ENCODE data around the gene KLK6. TPM values are rescaled to one million over a fixed set of nuclear protein-coding genes. Genes with fewer than 3 reads are reported as not detected.

The KLK6 gene
- total RNA-seq, 1 experiment from 2014 or later: not detected

DNA sequence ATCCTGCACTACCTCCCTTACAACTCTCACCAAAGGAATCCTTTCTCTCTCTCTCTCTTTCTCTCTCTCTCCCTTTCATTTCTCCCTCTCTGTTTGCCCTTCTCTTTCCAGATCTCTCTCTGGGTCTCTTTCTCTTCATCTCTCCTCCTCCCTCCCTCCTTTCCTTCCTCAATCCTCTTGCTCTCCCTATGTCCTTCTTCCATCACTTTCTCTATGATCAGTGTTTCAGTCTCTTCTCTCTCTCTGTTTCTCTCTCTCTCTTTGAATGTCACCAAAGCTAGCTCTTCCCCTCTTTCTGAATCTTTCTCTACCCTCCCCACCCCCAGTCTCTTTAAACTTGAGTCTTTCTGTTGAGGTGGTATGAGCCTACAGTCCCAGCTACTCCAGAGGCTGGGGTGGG lies 38.4 kb downstream of the KLK6 start:
- ChIA-PET POLR2A (ENCODE audit: low non-redundant PET) (no interaction called here), CTCF (interaction anchor here (0.7 to 0.9 kb wide), 2 partner anchors 59 to 162 kb away, joined by 3 to 6 read pairs; no protein-coding TSS in a partner anchor)
- Histone ChIP-seq H3K36me3 (ENCODE audit: insufficient read depth, low read length, poor library complexity, severe bottlenecking) (no peaks in the 10 kb centered on the region), H3K27ac (ENCODE audit: low read depth, low read length, poor library complexity, severe bottlenecking) (no peak overlapping the region), H3K4me3 (ENCODE audit: low read depth, low read length, poor library complexity, severe bottlenecking) (no peak overlapping the region), H3K9me3 (ENCODE audit: low read depth, low read length, poor library complexity, severe bottlenecking) (no peaks in the 10 kb centered on the region), H3K27me3 (replicated peaks; ENCODE audit: insufficient read depth, low read depth, low read length, poor library complexity) (peaks cover 3% of the 10 kb centered on the region), H3K4me1 (ENCODE audit: insufficient read depth, low read length, poor library complexity, severe bottlenecking) (no peaks in the 10 kb centered on the region)
- TF ChIP-seq EZH2 (IDR thresholded peaks at IDR 0.05; ENCODE audit: borderline replicate concordance, low read depth, low read length, poor library complexity, severe bottlenecking) (no peak), CTCF (conservative IDR thresholded peaks at IDR 0.05; ENCODE audit: low read depth, low read length) (no peak)
- BruUV-seq (replicated peaks): no TSS peak
- intact Hi-C loops (cut with micrococcal nuclease; ENCODE audit: unreplicated experiment): loop anchor here (2.0 kb wide), 1 partner anchor 86 kb away; no protein-coding TSS in a partner anchor
- DNase-seq (ENCODE audit: low spot score): no peak

- intact Hi-C loops (cut with micrococcal nuclease; ENCODE audit: unreplicated experiment): loop anchor here (10.0 kb wide), 2 partner anchors 166 to 574 kb away; no protein-coding TSS in a partner anchor
- TF ChIP-seq EZH2 (IDR thresholded peaks at IDR 0.05; ENCODE audit: borderline replicate concordance, low read depth, low read length, poor library complexity, severe bottlenecking) (no peak), CTCF (conservative IDR thresholded peaks at IDR 0.05; ENCODE audit: low read depth, low read length) (no peak)
- H3K4me1 ChIP-seq (ENCODE audit: insufficient read depth, low read length, poor library complexity, severe bottlenecking): no peaks in the 10 kb centered on the region
- peaks cover 3% of the 10 kb centered on the region for H3K27me3 ChIP-seq (replicated peaks; ENCODE audit: insufficient read depth, low read depth, low read length, poor library complexity)
- H3K4me3 ChIP-seq (ENCODE audit: low read depth, low read length, poor library complexity, severe bottlenecking): no peak overlapping the region
- no peaks in the 10 kb centered on the region for H3K36me3 ChIP-seq (ENCODE audit: insufficient read depth, low read length, poor library complexity, severe bottlenecking)
- ChIA-PET CTCF (interaction anchor here (0.6 to 2.0 kb wide), 2 partner anchors 88 to 101 kb away, joined by 4 to 7 read pairs; no protein-coding TSS in a partner anchor), POLR2A (ENCODE audit: low non-redundant PET) (no interaction called here)
- H3K9me3 ChIP-seq (ENCODE audit: low read depth, low read length, poor library complexity, severe bottlenecking): no peaks in the 10 kb centered on the region
- DNase-seq (ENCODE audit: low spot score): no peak
- BruUV-seq (replicated peaks): no TSS peak
- H3K27ac ChIP-seq (ENCODE audit: low read depth, low read length, poor library complexity, severe bottlenecking): no peak overlapping the region
These were observed 40.6 kb downstream of the KLK6 start for GRCh38 chr19:50928831-50929230.

DNA sequence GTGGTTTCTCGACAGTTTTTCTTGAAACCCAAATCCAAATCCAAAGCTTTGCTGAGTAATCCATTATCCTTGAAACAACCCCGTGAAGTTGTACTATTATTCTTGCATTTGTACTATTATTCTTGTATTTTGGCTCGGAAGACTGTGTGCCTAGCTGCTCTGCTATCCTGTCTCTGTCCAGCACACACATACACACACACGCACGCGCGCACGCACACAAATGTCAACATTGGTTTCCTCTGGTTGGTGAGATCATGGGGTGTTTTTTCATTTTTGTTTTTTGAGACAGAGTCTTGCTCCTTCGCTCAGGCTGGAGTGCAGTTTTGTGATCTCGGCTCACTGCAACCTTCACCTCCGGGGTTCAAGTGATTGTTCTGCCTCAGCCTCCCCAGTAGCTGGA lies 43.2 kb downstream of the KLK6 start:
- H3K27ac ChIP-seq (ENCODE audit: low read depth, low read length, poor library complexity, severe bottlenecking): no peak overlapping the region
- H3K36me3 ChIP-seq (ENCODE audit: insufficient read depth, low read length, poor library complexity, severe bottlenecking): no peaks in the 10 kb centered on the region
- TF ChIP-seq CTCF (conservative IDR thresholded peaks at IDR 0.05; ENCODE audit: low read depth, low read length) (no peak), EZH2 (IDR thresholded peaks at IDR 0.05; ENCODE audit: borderline replicate concordance, low read depth, low read length, poor library complexity, severe bottlenecking) (no peak)
- H3K4me3 ChIP-seq (ENCODE audit: low read depth, low read length, poor library complexity, severe bottlenecking): no peak overlapping the region
- ChIA-PET CTCF (no interaction called here), POLR2A (ENCODE audit: low non-redundant PET) (no interaction called here)
- peaks cover 10% of the 10 kb centered on the region for H3K4me1 ChIP-seq (ENCODE audit: insufficient read depth, low read length, poor library complexity, severe bottlenecking)
- no peak for DNase-seq (ENCODE audit: low spot score)
- no peaks in the 10 kb centered on the region for H3K9me3 ChIP-seq (ENCODE audit: low read depth, low read length, poor library complexity, severe bottlenecking)
- peaks cover 2% of the 10 kb centered on the region for H3K27me3 ChIP-seq (replicated peaks; ENCODE audit: insufficient read depth, low read depth, low read length, poor library complexity)
- BruUV-seq (replicated peaks): no TSS peak
- intact Hi-C loops (cut with micrococcal nuclease; ENCODE audit: unreplicated experiment): loop anchor here (10.0 kb wide), 2 partner anchors 169 to 571 kb away; no protein-coding TSS in a partner anchor
